Uterus (tissue), 4 donors: ENCODE data around the gene HERPUD2. TPM values are rescaled to one million over a fixed set of nuclear protein-coding genes. Genes with fewer than 3 reads are reported as not detected.

Source experiments
- DNase-seq, 2 donors: peaks; one replicate each; pipeline ENCODE4 v3.0.0-alpha.2; 2019 to 2020
- H3K27ac ChIP-seq, 2 donors: fragments of 200-600 bp; sonication (generic); 1 replicate in 1 of 2; 2 replicates in 1 of 2; pipeline ENCODE4 v1.5.1; 2016 to 2018
- H3K27me3 ChIP-seq, 2 donors: fragments of 200-600 bp; sonication (generic); one replicate each; pipeline ENCODE4 v1.5.1; 2018 to 2019; ENCODE audit warnings: control low read depth in 1 of 2
- H3K36me3 ChIP-seq, 2 donors: fragments of 200-600 bp; sonication (generic); one replicate each; pipeline ENCODE4 v1.5.1; 2019; ENCODE audit warnings: control low read depth in 1 of 2
- H3K4me1 ChIP-seq, 2 donors: fragments of 200-600 bp; sonication (generic); one replicate each; pipeline ENCODE4 v1.5.1; 2018 to 2019; ENCODE audit warnings: control low read depth in 1 of 2
- H3K4me3 ChIP-seq, 2 donors: fragments of 200-600 bp; sonication (generic); 1 replicate in 1 of 2; 2 replicates in 1 of 2; pipeline ENCODE4 v1.5.1; 2018 to 2019; ENCODE audit warnings: mild to moderate bottlenecking in 1 of 2
- H3K9me3 ChIP-seq, 2 donors: fragments of 200-600 bp; sonication (generic); one replicate each; pipeline ENCODE4 v1.5.1; 2019; ENCODE audit warnings: control low read depth in 1 of 2
- POLR2A ChIP-seq, 2 donors: fragments of 450-650 bp; IDR thresholded peaks; one replicate each; pipeline ENCODE4 v1.6.1; 2016; ENCODE audit warnings: antibody characterized with exemption in 2 of 2, mild to moderate bottlenecking in 1 of 2, moderate library complexity in 1 of 2
- intact Hi-C: fragments of 100-400 bp; cut with DNase I; formaldehyde crosslinking; loops from one replicate; pipeline ENCODE4 v1.15.1; 2023; ENCODE audit warnings: low total_unique reads
- total RNA-seq, 4 donors: library from RNA; depleted of rRNA in 3 of 4; stranded (reverse); fragments of >200 nt in 3 of 4; gene quantifications; one replicate each; pipeline versions ENCODE4 v1.1.0 to v1.2.4, GENCODE V29; 2014 to 2023
- TF ChIP-seq, protein P1 (sequence below), 4 experiments: fragments of 200-600 bp in 2 of 4; fragments of 450-650 bp in 2 of 4; sonication (generic) in 2 of 4; IDR thresholded peaks; one replicate each; pipeline ENCODE4 v1.5.1; 2016 to 2019; ENCODE audit warnings: antibody characterized with exemption in 4 of 4, mild to moderate bottlenecking in 2 of 4, moderate library complexity in 1 of 4
- donor health status: DM: yes; HTN: yes; CAD: no.

HERPUD2 gene
- total RNA-seq, 4 donors from 2014 or later = 27.7 to 49.6 (median 40.6) TPM

DNA sequence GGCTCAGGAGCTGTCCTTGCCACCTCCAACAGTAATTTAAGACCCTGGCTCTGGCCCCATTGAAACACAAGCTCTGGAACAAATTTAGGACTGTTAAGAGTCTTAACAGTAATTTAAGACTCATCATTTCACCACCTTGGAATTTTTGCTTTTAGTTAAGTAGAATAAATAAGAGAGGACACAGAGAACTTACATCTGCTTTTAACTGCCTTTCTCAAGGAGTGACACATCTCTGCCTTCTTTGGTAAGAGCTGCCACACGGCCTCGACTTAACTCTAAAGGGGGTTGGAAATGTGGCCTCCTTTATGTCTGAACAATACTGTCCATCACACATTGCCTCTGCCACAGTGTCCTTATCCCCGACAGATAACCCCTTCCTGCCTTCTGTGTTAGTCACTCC is 77.9 kb downstream of the HERPUD2 start:
- Histone ChIP-seq H3K4me3 (no peak overlapping the region), H3K9me3 (no peaks in the 10 kb centered on the region), H3K27me3 (no peaks in the 10 kb centered on the region), H3K36me3 (no peaks in the 10 kb centered on the region), H3K27ac (no peak overlapping the region), H3K4me1 (no peaks in the 10 kb centered on the region)
- DNase-seq = no peak
- no peak for TF ChIP-seq POLR2A (IDR thresholded peaks at IDR 0.05)
- TF ChIP-seq, protein P1, sequence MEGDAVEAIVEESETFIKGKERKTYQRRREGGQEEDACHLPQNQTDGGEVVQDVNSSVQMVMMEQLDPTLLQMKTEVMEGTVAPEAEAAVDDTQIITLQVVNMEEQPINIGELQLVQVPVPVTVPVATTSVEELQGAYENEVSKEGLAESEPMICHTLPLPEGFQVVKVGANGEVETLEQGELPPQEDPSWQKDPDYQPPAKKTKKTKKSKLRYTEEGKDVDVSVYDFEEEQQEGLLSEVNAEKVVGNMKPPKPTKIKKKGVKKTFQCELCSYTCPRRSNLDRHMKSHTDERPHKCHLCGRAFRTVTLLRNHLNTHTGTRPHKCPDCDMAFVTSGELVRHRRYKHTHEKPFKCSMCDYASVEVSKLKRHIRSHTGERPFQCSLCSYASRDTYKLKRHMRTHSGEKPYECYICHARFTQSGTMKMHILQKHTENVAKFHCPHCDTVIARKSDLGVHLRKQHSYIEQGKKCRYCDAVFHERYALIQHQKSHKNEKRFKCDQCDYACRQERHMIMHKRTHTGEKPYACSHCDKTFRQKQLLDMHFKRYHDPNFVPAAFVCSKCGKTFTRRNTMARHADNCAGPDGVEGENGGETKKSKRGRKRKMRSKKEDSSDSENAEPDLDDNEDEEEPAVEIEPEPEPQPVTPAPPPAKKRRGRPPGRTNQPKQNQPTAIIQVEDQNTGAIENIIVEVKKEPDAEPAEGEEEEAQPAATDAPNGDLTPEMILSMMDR (IDR thresholded peaks at IDR 0.05) = no peak
- intact Hi-C loops = no loop called here

DNA sequence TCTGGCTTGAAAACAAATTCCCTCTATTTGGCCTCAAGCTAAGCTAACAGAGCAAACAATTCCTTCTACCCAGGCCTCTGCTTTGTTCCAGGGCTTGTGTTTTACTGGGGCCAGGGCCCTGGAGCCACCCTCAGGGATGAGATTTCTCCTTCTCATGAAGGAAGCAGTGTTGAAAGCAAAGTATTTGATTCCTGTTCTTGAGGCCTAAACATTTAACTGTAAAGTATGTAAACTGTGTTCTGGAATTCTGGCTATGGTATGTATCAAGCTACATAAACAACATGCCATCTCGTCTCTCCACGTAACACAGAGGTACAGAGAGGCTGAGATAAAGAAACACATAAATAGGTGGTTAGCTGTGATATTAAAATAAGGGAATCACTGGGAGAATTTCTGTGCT is 81.8 kb downstream of the HERPUD2 start:
- TF ChIP-seq POLR2A (IDR thresholded peaks at IDR 0.05) = no peak
- TF ChIP-seq, protein P1 (IDR thresholded peaks at IDR 0.05) = no peak
- Histone ChIP-seq H3K27me3 (no peaks in the 10 kb centered on the region), H3K9me3 (no peaks in the 10 kb centered on the region), H3K36me3 (no peaks in the 10 kb centered on the region), H3K4me3 (no peak overlapping the region), H3K4me1 (no peaks in the 10 kb centered on the region), H3K27ac (no peak overlapping the region)
- no peak for DNase-seq
- intact Hi-C loops = no loop called here

DNA sequence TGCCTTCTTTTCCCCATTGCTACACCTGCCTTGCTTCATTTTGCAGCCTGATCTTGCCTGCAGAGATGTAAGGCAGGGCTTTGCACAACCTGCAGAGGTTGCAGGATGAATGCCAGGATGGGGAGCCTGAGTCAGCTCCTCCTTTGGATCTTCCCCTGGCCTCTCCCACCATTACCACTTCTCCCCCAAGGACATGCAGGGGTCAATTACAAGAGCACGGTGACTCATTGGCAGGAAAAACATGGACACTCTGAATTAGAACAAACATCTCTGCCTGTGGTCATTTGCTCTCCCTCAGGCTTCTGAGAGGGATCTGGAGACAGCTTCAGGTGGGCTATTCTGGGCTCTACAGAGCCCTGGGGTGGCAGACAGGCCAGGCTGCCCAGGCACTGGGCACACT is 89.2 kb downstream of the HERPUD2 start:
- TF ChIP-seq, protein P1 (IDR thresholded peaks at IDR 0.05) = no peak
- no peak for TF ChIP-seq POLR2A (IDR thresholded peaks at IDR 0.05)
- no peaks in the 10 kb centered on the region for H3K4me1 ChIP-seq
- H3K9me3 ChIP-seq = no peaks in the 10 kb centered on the region
- no peak overlapping the region for H3K27ac ChIP-seq
- H3K27me3 ChIP-seq = no peaks in the 10 kb centered on the region
- no peak overlapping the region for H3K4me3 ChIP-seq
- no peak for DNase-seq
- intact Hi-C loops = no loop called here
- no peaks in the 10 kb centered on the region for H3K36me3 ChIP-seq

DNA sequence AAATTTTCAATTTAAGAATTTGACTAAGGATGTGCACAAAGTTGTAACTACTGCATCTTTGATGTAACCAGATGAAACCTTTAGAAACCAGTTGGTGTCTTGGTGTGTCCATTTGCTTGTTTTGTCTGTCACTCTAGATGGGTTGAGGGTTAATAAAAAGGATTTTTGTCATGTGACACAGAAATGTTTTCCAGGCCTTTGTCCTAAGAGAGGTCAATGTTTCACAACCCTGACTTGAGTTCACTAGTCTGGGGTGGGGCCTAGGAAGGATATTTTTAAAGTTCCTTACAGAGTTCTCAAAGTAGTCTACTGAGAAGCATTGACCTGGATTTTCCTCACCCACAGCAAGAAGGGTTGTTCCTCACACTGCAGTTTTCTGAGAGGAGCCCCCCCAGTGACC is 90.3 kb downstream of the HERPUD2 start:
- Histone ChIP-seq H3K27me3 (no peaks in the 10 kb centered on the region), H3K36me3 (no peaks in the 10 kb centered on the region), H3K4me1 (no peaks in the 10 kb centered on the region), H3K4me3 (no peak overlapping the region), H3K9me3 (no peaks in the 10 kb centered on the region), H3K27ac (no peak overlapping the region)
- TF ChIP-seq POLR2A (IDR thresholded peaks at IDR 0.05) = no peak
- TF ChIP-seq, protein P1 (IDR thresholded peaks at IDR 0.05) = no peak
- no peak for DNase-seq
- intact Hi-C loops = no loop called here

DNA sequence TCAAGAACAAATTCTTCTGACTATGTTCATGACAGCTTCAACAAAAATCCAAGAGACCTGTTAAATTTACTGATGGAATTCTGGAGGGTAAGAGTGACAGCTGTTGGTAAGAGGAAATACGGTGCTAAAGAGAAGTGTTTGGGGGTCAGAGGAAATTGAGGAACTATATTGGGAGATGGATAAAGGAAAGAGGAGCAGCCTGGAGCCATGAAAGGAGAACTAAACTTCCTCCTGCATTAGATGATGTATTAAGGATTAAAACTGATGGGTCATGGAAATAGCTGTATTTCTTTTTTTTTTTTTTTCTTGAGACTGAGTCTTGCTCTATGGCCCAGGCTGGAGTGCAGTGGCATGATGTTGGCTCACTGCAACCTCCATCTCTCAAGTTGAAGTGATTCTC is 95.3 kb downstream of the HERPUD2 start:
- Histone ChIP-seq H3K27ac (no peak overlapping the region), H3K4me3 (no peak overlapping the region), H3K27me3 (no peaks in the 10 kb centered on the region), H3K9me3 (no peaks in the 10 kb centered on the region), H3K36me3 (no peaks in the 10 kb centered on the region), H3K4me1 (no peaks in the 10 kb centered on the region)
- intact Hi-C loops = no loop called here
- DNase-seq = no peak
- TF ChIP-seq, protein P1 (IDR thresholded peaks at IDR 0.05) = no peak
- no peak for TF ChIP-seq POLR2A (IDR thresholded peaks at IDR 0.05)
